NCI-H2171 (cell line): ENCODE measurements around the gene AADACL3.
"Not testable (repeated sequence)": the region's sequence is repeated elsewhere in the genome, so short reads cannot be mapped to it uniquely, and the experiment has no call there.

Experiments used
- DNase-seq: peaks from one replicate; lab custom pipeline; 2025; lab: John Stamatoyannopoulos, UW

Gene AADACL3

GRCh38 chr1:12714710-12715475, 1.0 kb upstream of the AADACL3 start:
- no peak for DNase-seq

- no peak for DNase-seq
Observed at GRCh38 chr1:12717301-12717838, 1.5 kb downstream of the AADACL3 start.

- no peak for DNase-seq
Observed at GRCh38 chr1:12722626-12723025, 6.7 kb downstream of the AADACL3 start.

DNA sequence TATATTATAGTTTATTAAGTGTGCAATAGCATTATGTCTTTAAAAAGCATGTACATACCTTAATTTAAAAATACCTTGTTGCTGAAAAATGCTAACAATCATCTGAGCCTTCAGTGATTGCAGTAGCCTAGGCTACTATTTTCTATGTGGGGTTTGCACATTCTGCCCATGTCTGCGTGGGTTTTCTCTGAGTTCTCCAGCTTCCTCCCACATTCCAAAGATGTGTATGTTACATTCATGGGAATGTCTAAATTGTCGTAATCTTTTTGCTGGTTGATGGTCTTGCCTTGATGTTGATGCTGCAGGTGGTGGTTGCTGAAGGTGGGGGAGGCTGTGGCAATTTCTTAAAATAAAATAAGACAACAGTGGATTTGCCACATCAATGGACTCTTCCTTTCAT, 12.5 kb downstream of the AADACL3 start:
- no peak for DNase-seq

DNA sequence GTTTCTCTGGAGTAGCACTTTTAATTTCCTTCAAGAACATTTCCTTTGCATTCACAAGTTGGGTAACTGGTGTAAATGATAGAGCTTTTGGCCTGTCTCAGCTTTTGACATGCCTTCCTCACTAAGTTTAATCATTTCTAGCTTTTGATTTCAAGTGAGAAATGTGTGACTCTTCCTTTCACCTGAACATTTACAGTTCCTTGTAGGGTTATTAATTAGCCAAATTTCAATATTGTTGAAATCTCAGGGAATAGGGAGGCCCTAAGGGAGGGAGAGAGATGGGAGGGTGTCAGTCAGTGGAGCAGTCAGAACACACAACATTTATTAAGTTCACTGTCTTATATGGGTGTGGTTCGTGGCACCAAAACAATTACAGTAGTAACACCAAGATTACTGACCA, 14.2 kb downstream of the AADACL3 start:
- DNase-seq, result no peak

DNA sequence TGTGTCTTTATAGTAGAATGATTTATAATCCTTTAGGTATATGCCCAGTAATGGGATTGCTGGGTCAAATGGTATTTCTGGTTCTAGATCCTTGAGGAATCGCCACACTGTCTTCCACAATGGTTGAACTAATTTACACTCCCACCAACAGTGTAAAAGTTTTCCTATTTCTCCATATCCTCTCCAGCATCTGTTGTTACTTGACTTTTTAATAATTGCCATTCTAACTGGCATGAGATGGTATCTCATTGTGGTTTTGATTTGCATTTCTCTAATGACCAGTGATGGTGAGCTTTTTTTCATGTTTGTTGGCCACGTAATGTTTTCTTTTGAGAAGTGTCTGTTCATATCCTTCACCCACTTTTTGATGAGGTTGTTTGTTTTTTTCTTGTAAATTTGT, 15.2 kb downstream of the AADACL3 start:
- DNase-seq, result not testable (repeated sequence)

- no peak for DNase-seq
Observed at GRCh38 chr1:12734651-12735050, 18.7 kb downstream of the AADACL3 start.

DNA sequence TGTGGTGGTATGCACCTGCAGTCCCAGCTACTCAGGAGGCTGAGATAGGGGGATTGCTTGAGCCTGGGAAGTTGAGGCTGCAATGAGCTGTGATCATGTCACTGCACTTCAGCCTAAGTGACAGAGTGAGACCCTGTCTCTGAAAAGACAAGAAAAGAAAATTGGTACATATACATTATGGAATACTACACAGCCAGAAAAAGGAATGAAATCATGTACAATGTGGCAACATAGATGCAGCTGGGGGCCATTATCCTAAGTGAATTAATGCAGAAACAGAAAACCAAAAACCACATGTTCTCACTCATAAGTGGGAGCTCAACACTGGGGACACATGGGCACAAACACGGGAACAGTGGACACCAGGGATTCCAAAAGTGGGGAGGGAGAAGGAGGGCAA, 23.0 kb downstream of the AADACL3 start:
- DNase-seq, result no peak

- no peak for DNase-seq
Observed at GRCh38 chr1:12739613-12740012, 23.7 kb downstream of the AADACL3 start.

- DNase-seq, result no peak
Observed at GRCh38 chr1:12741946-12742345, 26.0 kb downstream of the AADACL3 start.

DNA sequence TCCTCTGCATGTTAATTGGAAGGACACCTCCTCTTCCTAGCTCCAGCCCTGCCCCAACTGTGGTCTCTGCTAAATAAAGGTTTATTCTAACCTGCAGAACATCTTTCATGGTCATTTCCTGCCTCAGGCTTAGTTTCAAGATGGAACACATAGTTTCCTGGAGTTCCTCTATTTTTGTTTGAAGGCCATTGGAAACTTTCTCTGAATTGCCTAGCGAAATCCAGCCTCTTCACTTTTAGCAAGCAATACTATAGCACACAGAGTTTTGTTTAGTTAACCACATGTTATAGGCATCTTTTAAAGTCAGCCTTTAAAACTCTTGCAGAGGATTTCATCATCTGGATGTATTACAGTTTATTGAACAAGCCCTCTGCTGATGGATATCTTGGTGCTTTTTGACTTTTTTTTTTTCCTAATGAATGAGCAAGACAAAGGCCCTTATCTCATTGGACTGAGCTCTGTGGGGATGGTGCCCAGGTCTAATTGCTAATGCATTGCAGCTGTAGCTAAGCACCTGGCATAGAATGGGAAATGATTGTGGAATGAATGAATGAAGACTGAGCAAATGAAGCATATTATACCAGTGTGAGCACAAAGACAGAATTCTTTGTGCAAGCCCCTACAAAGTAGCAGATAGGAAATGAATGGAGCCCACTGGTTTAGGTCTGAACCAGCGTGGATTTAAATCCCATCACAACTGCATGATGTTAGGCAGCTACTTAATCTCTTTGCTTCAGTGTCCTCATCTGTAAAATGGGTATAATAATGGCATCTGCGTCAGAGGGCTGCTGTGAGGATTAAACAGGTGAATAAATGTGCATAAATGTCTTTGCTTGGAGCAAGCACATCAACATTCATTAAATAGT, 29.4 kb downstream of the AADACL3 start:
- DNase-seq, result no peak

DNA sequence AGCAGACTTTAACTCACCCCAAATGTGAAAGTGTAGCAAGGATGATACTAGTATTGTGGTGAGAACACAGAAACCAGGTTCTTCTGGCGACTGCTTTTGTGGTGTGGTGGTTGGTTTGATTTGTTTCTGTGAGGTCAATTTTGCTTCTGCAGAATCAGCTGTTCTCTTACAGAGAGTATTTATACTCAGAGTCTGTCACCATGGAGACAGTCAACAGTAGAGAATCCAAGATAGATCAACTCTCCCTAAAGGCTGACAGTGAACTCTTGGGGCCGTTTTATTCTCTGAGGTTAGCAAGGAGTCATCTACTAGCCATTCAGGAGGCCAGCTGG, 30.0 kb downstream of the AADACL3 start, which contains the start of gene CFAP107:
Gene CFAP107, plus strand, starts transcription at position 209 of the 332 bp plus-strand sequence. CDS start 231 bp downstream, outside the sequence.
- no peak for DNase-seq

DNA sequence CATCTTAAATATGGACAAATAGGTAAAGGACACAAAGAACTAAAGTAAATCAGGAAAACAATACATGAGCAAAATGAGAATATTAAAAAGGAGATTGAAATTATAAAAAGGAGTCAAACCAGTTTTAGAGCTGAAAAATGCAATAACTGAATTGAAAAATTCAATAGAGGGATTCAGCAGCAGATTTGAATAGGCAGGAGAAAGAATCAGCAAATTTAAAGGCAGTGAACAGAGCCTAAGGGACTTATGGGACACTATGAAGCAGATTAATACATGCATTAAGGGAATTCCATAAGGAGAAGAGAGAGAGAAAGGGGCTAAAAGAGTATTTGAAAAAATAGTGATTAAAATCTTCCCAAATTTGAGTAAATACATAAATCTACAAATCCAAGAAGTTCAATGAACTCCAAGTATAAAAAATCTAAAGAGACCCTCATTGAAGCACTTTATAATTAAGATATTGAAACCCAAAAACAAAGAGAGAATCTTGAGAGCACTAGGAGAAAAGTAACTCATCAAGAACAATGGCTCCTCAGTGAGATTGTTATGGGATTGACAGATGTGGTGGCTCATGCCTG, 33.0 kb downstream of the AADACL3 start:
- DNase-seq, result no peak

DNA sequence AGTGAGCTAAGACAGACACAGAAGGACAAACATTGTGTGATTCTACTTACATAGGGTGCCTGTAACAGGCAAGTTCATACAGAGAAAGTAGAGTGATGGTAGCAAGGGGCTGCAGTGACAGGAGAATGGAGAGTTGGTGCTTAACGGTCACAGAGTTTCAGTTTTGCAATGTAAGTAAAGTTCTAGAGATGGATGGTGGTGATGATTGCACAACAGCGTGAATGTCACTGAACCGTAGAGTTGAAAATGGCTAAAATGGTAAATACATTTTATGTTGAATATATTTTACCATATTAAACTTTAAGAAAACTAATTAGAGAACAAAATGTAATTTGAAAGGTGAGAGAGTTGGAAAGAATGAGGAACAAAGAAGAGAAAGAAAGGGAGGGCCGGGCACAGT, 38.8 kb downstream of the AADACL3 start:
- DNase-seq, result no peak

DNA sequence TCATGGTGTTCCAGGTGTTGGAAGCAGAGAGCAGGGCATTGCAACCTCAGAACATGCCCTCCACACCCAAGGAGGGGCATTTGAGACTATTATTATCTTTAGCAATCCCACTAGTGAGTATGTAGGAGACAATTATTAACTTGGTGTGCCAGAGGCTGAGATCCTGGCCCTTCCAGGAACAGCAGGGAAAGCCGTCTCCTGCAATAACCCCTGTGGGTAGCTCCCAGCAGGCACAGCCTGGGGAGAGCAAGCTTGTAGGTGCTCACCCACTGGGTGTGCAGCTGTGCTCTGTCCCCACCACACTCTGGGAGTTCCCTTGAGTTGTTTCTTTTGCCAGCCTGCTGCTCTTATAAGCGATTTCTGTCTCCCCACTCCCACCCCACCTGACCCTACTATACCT, 40.4 kb downstream of the AADACL3 start:
- no peak for DNase-seq

DNA sequence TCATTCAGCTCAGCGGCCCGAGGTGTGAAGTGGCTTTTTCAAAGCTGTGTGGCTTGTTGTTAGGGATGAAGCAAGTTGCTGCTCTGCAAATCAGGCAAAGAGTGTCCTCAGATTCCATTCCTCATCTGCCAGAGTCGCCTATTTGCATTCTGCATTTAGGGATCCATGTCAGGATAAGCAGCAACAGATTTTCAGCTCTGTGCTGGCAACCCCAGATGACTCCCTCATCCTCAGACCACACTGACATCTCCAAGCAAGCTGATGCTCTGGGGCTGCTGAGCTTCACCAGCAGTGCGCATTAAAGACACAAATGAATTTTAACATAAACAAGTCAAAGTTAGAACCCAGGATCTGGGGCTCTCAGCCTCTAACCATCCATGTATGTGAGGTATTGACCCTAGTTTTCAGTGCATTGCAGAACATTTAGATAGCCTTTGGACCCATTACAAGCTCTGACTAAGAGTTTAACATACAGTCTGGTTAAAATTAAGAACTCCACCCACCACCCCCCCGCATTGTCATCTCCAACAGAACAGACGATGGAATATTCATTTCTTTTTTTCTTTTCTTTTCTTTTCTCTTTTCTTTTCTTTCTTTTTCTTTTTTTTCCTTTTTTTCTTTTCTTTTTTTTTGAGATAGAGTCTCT, 41.0 kb downstream of the AADACL3 start:
- no peak for DNase-seq

- no peak for DNase-seq
Observed at GRCh38 chr1:12757836-12758235, 41.9 kb downstream of the AADACL3 start.

GRCh38 chr1:12760256-12760795, 44.4 kb downstream of the AADACL3 start:
- DNase-seq, result no peak

GRCh38 chr1:12761781-12762180, 45.9 kb downstream of the AADACL3 start:
- DNase-seq, result no peak

DNA sequence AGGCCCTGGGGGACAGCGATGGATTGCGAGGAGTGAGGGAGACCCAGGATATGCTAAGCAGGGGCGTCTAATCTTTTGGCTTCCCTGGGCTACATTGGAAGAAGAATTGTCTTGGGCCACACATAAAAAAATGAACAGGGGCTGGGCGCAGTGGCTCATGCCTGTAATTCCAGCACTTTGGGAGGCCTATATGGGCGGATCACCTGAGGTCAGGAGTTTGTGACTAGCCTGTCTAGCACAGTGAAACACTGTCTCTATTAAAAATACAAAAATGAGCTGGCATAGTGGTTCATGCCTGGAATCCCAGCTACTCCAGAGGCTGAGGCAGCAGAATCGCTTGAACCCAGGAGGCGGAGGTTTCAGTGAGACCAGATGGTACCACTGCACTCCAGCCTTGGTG, 46.9 kb downstream of the AADACL3 start:
- no peak for DNase-seq

DNA sequence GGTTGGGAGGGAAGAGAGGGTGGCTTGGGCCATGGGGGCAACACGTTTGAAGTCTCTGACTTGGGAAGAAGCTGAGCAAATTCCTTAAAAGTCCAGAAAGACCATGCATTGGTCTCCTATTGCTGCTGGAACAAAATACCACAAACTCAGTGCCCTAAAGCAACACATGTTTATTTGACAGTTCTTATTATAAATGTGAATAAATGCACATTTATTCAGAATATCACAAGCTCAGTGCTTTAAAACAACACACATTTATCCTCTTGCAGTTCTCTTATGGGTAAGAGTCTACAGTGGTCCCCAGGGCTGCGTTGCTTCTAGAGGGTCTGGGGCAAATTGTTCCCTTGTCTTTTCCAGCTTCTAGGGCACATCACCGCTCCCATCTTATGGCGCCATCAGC, 47.6 kb downstream of the AADACL3 start:
- no peak for DNase-seq

DNA sequence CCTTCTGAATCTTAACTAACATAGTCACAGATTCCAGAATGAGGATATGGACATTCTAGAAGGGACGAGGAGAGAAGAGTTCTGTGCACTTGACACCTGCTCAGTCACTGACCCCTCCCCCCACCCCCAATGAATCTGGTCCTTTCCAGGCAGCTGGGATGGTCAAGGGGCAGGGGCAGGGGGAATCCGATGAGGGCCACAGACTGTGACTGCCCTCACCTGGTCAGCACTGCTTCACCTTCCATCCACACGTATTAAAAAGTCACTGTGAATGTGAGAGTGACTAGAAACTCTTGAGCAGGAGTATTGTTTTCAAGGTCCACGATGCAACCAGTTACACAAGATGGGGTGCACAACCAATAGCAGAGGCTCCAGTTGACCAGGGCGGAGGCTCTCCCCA, 48.1 kb downstream of the AADACL3 start:
- no peak for DNase-seq
